SKM-1 treated with dmso at 0.1 percent for 144 hours (cell line): Measurements from ENCODE around the gene COPA.
A peak's percentile ranks its signal among the peaks of the same experiment; 100 is the strongest.
"Not testable (repeated sequence)": the region's sequence is repeated elsewhere in the genome, so short reads cannot be mapped to it uniquely, and the experiment has no call there.

Experiments
- DNase-seq: peaks from one replicate; lab custom pipeline; 2025; ENCODE audit not compliant: unreplicated experiment; lab: John Stamatoyannopoulos, UW

The COPA gene

DNA sequence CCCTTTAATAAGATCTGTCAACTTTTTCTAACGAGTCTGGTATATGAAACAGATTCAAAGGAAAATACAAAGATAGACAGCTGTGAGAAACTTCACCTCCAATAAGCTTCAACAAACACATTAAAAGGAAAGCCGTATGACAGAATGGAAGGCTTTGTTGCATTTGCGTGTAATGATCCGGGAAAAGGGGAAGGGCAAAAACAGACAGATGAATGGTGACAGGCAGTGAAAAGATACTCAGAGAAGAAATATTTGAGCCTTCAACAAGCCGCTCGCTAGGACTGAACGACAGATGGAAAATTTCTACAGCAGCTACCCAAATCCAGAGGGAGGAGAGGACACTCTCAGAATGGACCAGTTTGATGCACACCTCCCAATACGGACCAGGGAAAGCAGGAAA lies 14.9 kb downstream of the COPA start:
- DNase-seq = no peak

- DNase-seq = no peak
These were observed 16.6 kb downstream of the COPA start for GRCh38 chr1:160326418-160326817.

DNA sequence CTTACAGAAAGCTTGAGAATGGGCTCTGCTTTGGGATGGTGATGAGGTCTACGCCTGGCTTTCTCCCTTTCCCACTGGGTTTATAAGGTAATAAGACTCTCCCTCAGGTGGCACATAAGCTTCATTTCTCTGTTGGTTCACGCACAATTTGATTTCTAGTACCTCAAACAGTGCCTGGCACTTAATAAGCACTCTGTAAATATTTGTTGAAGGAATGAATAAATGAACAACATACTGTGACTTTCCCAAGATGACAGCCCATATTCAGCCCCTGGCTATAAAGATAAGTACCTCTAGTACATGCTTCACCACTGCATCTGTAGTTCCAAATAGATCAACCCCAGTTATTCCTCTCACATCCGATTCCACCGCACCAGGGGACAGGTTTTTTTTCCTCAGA lies 17.8 kb downstream of the COPA start:
- no peak for DNase-seq

DNA sequence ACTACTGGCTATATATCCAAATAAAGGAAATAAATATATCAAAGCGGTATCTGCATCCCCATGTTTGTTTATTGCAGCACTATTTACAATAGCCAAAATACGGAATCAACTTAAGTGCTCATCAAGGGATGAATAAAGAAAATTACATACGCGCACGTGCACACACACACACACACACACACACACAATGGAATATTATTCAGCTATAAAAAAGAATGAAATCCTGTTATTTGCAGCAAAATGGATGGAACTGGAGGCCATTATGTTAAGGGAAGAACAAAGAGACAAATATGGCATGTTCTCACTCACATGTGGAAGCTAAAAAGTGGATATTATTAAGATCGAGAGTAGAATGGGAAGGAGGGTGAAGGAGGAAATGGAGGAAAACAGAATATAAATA lies 20.2 kb downstream of the COPA start:
- no peak for DNase-seq

- no peak for DNase-seq
These were observed 27.7 kb downstream of the COPA start for GRCh38 chr1:160315359-160315758.

- DNase-seq = no peak
These were observed 33.5 kb downstream of the COPA start for GRCh38 chr1:160309571-160309970.

DNA sequence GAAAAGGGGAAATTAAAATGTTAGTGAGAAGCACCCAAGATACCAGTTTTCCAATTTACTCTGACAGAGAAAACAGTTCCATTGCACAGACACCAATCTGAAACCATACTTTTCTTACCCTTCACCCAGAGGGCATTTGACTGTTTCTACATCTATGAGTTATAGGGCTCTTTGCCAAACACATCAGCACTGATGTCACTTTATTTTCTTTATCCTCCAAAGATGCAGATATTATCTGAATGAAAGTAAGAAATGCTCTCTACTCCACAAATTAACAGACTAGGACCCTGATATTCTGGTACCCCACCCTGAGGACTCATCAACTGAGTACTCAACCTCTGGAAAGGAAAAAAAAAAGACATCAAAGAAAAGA lies 33.9 kb downstream of the COPA start:
- no peak for DNase-seq

DNA sequence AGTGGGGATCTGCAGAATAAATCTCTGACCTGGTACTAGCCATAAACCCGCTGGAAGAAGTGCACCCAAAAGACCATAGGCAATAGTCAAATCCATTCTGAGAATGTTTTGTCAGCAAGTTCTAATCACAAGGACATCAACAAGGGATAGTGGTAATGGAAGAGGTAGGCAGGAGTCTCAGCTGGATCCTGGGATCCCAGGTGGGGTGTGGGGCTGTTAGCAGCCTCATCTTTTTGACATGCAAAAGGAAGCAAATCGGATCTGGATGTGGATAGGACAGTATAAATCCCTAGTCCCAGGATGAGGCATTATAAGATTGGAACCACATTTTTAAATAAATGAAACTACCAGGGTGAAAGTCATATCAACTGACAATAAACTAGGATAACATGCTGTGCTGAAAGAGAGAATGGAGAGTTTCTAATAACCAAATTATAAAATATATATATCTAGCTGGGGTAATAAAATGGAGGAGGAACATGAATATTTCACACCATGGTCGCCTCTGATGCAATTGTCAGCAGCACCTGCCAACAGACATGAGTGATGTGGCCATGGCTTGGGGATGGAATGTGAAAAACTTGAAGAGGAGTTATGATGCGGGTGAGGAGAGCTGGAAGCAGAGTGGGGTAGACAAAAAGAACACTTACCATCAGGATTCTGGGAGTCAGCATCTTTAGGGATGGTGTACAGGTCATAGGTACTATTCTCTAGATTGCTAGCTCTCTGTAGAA lies 34.4 kb downstream of the COPA start:
- no peak for DNase-seq

DNA sequence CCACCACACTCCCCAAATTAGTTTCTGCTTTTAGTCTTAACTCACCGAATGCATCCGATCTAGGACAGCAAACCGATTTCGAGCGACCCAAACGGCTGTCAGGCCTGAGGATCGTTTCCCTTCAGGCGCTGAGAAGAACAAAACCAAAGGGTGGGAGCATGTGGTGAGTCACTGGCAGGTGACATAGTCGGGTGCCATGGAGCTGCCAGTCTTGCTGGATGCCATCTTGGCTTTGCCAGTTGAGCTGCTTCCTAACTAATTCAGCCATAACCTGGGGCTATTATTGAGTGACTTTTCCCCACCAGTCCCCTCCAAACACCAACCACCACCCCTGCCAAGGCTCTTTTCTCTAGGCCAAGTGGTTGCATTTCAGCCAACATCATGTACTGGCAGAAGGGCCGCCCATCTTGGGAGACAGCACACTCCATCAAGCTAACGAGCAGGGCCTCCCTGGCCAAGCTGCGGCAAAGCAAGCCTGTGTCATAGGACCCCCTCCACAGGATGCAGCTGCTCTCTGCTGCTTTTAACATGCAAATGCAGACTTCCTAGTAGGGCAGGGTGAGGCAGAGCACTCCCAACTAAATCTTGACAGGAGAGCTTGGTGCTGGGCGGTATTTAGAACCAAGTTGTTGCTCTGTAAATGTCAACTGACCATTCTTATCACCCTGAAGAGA lies 35.8 kb downstream of the COPA start:
- DNase-seq = no peak

- DNase-seq = no peak
These were observed 42.9 kb downstream of the COPA start for GRCh38 chr1:160300173-160300572.

- no peak for DNase-seq
These were observed 47.0 kb downstream of the COPA start for GRCh38 chr1:160296036-160296435.

GRCh38 chr1:160293020-160293968 lies 49.8 kb downstream of the COPA start:
- DNase-seq = no peak

DNA sequence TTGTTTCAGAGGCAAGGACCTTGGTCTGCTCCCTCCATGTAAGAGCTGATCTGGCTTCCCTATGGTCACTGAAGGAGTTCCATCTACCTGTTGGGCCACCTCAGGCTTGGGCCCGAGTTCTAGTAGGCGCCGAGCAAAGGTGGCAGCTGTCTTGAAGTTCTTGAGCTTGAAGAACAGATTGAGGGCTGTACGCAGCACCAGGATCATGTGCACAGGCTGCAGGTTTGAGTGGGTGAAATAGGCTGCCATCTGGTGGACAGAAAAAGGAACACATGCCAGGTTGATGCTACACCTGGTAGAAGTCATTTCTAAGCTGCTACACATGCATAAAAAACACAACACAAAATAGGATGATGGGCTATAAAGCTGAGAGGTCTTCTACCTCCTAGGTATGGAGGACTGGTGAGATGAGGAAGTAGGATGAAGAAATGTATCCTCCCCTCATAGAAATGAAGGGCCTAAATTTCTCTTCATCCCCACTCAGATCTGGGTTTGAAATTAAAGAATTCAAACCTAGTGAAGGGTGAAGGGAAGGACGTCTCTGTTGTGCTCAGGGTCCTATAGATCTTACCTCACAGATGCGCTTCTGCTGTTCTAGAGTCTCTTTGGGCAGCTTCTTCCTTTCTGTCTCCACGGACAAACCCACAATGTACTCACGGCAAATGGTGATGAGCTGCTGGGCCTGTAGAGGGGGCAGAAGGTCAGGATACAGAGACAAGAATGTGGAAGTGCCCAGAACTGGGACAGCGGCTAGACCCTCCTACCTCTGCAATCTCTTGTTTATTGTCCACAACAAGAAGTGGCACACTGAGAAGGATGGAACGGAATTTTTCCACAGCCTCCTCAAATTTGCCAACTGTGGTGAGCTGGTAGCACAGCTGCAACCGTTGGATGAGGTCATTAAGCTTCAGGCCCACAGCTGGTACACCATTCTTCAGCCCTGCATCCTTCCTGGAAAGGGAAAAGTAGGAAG lies 51.5 kb downstream of the COPA start:
- DNase-seq = peak; percentile 51

DNA sequence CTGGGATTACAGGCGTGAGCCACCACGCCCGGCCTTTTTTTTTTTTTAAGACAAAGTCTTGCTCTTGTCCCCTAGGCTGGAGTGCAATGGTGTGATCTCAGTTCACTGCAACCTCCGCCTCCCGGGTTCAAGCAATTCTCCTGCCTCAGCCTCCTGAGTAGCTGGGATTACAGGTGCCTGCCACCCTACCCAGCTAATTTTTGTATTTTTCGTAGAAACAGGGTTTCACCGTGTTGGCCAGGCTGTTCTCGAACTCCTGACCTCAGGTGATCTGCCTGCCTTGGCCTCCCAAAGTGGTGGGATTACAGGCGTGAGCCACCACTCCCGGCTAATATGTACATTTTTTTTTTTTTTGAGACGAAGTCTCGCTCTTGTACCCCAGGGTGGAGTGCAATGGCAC lies 55.3 kb downstream of the COPA start:
- DNase-seq = not testable (repeated sequence)

- DNase-seq = no peak
These were observed 57.5 kb downstream of the COPA start for GRCh38 chr1:160285506-160285905.

DNA sequence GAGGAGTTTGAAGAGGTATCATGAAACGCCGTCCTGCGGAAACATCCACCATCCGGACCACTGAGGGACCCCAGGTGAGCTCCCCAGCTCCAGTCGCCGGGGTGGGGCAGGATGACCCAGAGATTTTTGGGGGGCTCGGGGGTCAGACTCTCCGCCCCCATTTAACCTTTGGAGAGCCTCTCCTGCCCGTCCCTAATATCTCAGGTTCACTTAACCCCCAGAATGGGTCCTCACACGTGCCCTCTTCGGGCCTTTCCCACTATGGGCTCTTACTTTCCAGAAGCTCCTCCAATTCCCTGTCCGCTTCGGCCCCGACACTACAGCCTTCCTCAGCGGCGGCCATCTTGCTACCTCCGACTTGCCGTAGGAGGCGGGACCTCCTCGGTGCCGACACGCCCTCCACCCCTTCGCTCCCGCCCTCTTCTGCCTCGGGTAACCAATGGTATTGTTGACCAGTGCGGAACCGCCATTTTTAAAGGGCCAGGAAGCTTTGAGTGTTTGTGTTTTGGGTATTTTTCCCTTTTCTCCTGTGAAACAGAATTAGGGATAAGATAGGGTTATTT lies 58.2 kb downstream of the COPA start, which contains the start of gene PEX19:
Gene PEX19, minus strand, starts transcription at position 352 of the 563 bp plus-strand sequence. Its CDS starts 9 bp downstream, at position 343.
- DNase-seq = peak; percentile 97

DNA sequence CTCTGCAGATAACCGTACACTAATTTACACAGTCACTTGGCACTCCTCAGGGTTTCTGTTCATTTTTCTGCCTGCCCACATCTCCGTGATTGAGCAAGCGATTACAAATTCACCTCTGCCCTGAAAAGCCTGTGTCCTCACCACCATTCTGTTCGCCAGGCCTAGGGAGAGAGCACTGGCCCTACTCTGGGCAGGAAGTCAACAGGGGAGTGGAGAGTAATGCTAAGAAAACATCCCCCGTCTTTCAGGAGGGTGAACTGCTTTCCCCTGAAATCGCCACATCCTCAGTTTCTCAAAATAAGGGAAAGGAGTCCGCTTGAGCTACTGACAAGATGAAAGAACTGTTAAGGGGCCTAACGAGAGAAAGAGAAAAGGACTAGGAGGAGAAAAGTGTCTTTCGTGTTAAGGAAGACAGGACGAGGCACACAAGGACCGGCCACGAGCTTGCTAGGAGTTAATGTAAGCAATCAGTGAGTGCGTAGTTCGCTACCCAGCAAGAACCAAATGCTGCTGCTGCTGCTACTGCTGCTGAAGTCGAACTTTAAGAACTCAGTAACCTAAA lies 58.7 kb downstream of the COPA start:
- peak; percentile 81 for DNase-seq

DNA sequence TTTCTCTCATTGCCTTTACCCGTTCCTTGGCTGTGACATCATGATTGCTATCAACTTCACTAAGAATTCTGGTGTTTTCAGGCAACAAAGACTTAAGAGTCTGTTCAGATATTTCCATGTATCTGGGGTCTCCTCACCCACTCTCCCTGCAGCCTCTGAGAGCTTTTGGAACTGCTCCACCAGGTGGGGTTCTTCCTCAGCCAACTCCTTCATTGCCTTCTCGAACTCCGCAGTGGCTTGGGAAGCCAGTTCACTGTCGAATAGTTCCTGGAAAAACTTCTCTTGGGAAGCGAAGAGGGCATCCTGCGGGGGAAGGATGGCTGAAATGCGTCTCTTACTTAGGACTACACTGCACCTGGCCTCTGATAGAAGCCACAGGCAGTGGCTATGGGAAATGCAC lies 60.2 kb downstream of the COPA start:
- no peak for DNase-seq

DNA sequence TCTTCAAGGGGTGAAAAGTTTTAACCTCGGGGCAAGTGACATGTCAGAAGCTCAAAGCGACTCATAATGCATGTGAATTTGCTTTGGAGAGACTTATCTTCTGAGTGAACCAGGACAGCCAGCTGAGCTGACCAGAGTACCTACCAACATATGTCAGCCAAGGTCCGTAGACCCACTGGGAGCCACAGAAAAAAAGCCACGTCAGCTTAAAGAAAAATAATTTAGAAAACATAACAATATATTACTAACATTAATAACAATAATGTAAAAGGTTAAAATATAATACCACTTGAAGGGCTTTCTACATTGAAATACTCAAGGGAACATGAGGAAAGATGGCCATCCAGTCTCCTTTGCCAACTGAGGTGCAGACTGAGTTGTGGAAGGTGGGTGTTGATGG lies 65.1 kb downstream of the COPA start:
- no peak for DNase-seq

DNA sequence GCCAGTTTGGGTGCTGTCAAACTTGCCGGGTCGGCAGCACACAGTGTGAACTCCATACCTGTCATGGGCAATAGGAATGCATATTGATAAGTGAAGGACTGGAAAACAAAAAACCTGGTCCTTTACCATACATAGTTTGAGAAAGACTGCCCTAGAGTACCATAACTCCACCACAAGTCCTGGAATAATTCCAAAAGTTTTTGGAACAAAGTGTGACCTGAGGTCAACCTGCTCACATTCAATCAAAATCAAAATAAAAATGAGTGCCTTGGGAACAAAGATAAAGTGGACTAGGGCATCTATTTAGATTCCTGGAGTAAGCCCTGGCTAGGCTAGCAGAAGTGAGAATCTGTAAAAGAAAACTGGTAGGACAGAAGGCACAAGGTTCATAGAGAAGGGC lies 65.7 kb downstream of the COPA start:
- DNase-seq = no peak
